SK-N-SH (cell line): ENCODE measurements around the gene STX18. TPM values are rescaled to one million over a fixed set of nuclear protein-coding genes. Genes with fewer than 3 reads are reported as not detected.

ENCODE experiments used
- CTCF ChIA-PET: fragments of 300-600, 350-600 bp; formaldehyde crosslinking; extraction: SDS; loops from one replicate; lab custom pipeline; 2021; lab: Yijun Ruan, JAX
- POLR2A ChIA-PET: fragments of 350-600 bp; sonication (Branson Sonifier 250); formaldehyde crosslinking; extraction: SDS; loops from one replicate; lab custom pipeline; 2020; ENCODE audit warnings: antibody characterized with exemption, inconsistent platforms; lab: Yijun Ruan, JAX
- DNase-seq: peaks from one replicate; pipeline ENCODE4 v3.0.0; 2012
- H2AFZ ChIP-seq: fragments of 200-600 bp; sonication (generic); 2 replicates; pipeline ENCODE4 v1.8.1; 2016; ENCODE audit warnings: antibody characterized with exemption, mild to moderate bottlenecking, low read depth
- H3F3A ChIP-seq: fragments of 200-600 bp; sonication (generic); replicated peaks from 2 replicates; pipeline ENCODE3; 2016; ENCODE audit warnings: antibody characterized with exemption, mild to moderate bottlenecking; ENCODE audit not compliant: insufficient read depth
- H3K27ac ChIP-seq, 2 experiments: fragments of 200-500 bp in 1 of 2; fragments of 200-600 bp in 1 of 2; sonication (Bioruptor generic) in 1 of 2; sonication (generic), shearing (Covaris generic) in 1 of 2; 2 replicates each; pipeline versions ENCODE4 v1.5.1 to v1.6.1; 2014 to 2016; ENCODE audit warnings: low read depth in 2 of 2, inconsistent platforms in 1 of 2, low read length in 1 of 2, mild to moderate bottlenecking in 1 of 2, mixed read lengths in 1 of 2
- H3K27me3 ChIP-seq: fragments of 200-600 bp; sonication (generic), shearing (Covaris generic); 2 replicates; pipeline ENCODE4 v1.6.1; 2016; ENCODE audit warnings: mixed run types; ENCODE audit not compliant: insufficient read depth
- H3K36me3 ChIP-seq, 2 experiments: fragments of 200-500 bp in 1 of 2; fragments of 200-600 bp in 1 of 2; sonication (Bioruptor generic) in 1 of 2; sonication (generic) in 1 of 2; replicated peaks in 1 of 2; 2 replicates each; pipeline versions ENCODE3 to v1.5.1; 2014 to 2016; ENCODE audit warnings: low read length in 1 of 2, mild to moderate bottlenecking in 1 of 2; ENCODE audit not compliant: insufficient read depth in 2 of 2, control insufficient read depth in 1 of 2
- H3K4me1 ChIP-seq, 2 experiments: fragments of 200-500 bp in 1 of 2; fragments of 200-600 bp in 1 of 2; sonication (Bioruptor generic) in 1 of 2; sonication (generic), shearing (Covaris generic) in 1 of 2; 2 replicates each; pipeline versions ENCODE4 v1.5.1 to v1.6.1; 2014 to 2016; ENCODE audit warnings: low read depth in 1 of 2, low read length in 1 of 2, mixed run types in 1 of 2; ENCODE audit not compliant: insufficient read depth in 2 of 2, control insufficient read depth in 1 of 2
- H3K4me2 ChIP-seq: fragments of 200-600 bp; sonication (generic), shearing (Covaris generic); 2 replicates; pipeline ENCODE4 v1.6.1; 2017; ENCODE audit warnings: mixed run types
- H3K4me3 ChIP-seq, 2 experiments: fragments of 200-500 bp in 1 of 2; fragments of 200-600 bp in 1 of 2; sonication (Bioruptor generic) in 1 of 2; sonication (generic), shearing (Covaris generic) in 1 of 2; 2 replicates each; pipeline versions ENCODE4 v1.5.1 to v1.8.1; 2014 to 2016; ENCODE audit warnings: low read depth in 2 of 2, inconsistent platforms in 1 of 2, low read length in 1 of 2, mild to moderate bottlenecking in 1 of 2, mixed read lengths in 1 of 2, moderate library complexity in 1 of 2
- H3K79me2 ChIP-seq: fragments of 200-600 bp; sonication (generic); 2 replicates; pipeline ENCODE4 v1.8.1; 2017; ENCODE audit warnings: mild to moderate bottlenecking; ENCODE audit not compliant: insufficient read depth
- H3K9ac ChIP-seq: fragments of 200-600 bp; sonication (generic); 2 replicates; pipeline ENCODE4 v1.6.1; 2017; ENCODE audit warnings: mixed run types
- H3K9me2 ChIP-seq: fragments of 200-600 bp; sonication (generic); 2 replicates; pipeline ENCODE4 v1.6.1; 2017; ENCODE audit warnings: mixed run types
- H3K9me3 ChIP-seq: fragments of 200-600 bp; sonication (generic); 2 replicates; pipeline ENCODE4 v1.6.1; 2017; ENCODE audit warnings: mixed run types, mild to moderate bottlenecking, moderate library complexity
- H4K20me1 ChIP-seq: fragments of 200-600 bp; sonication (generic); 2 replicates; pipeline ENCODE4 v1.6.1; 2017; ENCODE audit warnings: mild to moderate bottlenecking, mixed run types; ENCODE audit not compliant: insufficient read depth
- CHD2 ChIP-seq: fragments of 150-350 bp; IDR thresholded peaks from 2 replicates; pipeline ENCODE4 v1.6.1; 2018; ENCODE audit warnings: low read length; ENCODE audit not compliant: partially characterized antibody
- CTCF ChIP-seq: fragments of 200-600 bp; sonication (generic); IDR thresholded peaks from 2 replicates; pipeline ENCODE4 v1.6.1; 2017; ENCODE audit warnings: antibody characterized with exemption, mild to moderate bottlenecking, moderate library complexity
- FOSL2 ChIP-seq: IDR thresholded peaks from 2 replicates; pipeline ENCODE4 v1.4.0; 2012; ENCODE audit warnings: low read depth, mild to moderate bottlenecking, moderate library complexity, borderline replicate concordance
- FOXJ3 ChIP-seq: sonication (generic); formaldehyde crosslinking; IDR thresholded peaks from 2 replicates; pipeline ENCODE4 v1.5.1; 2020; ENCODE audit warnings: mild to moderate bottlenecking, missing genetic modification reagents
- FOXM1 ChIP-seq: IDR thresholded peaks from 2 replicates; pipeline ENCODE4 v1.4.0; 2012; ENCODE audit warnings: low read depth, mild to moderate bottlenecking
- GABPA ChIP-seq: IDR thresholded peaks from 2 replicates; pipeline ENCODE4 v1.4.0; 2012; ENCODE audit warnings: low read depth, mild to moderate bottlenecking
- GATA2 ChIP-seq: sonication (generic); formaldehyde crosslinking; IDR thresholded peaks from 2 replicates; pipeline ENCODE4 v1.5.0; 2020; ENCODE audit warnings: mild to moderate bottlenecking, missing genetic modification reagents
- MAX ChIP-seq: IDR thresholded peaks from 2 replicates; pipeline ENCODE4 v1.4.0; 2012; ENCODE audit warnings: low read depth
- MEF2A ChIP-seq: IDR thresholded peaks from 2 replicates; pipeline ENCODE4 v1.4.0; 2012; ENCODE audit warnings: low read depth, borderline replicate concordance
- MXI1 ChIP-seq: IDR thresholded peaks from 2 replicates; pipeline ENCODE4 v1.6.1; 2012; ENCODE audit warnings: mild to moderate bottlenecking, low read depth, low read length, improper control_type of control experiment
- NFIC ChIP-seq: IDR thresholded peaks from 2 replicates; pipeline ENCODE4 v1.4.0; 2012; ENCODE audit warnings: borderline replicate concordance
- NRF1 ChIP-seq: IDR thresholded peaks from 2 replicates; pipeline ENCODE4 v1.6.1; 2012; ENCODE audit warnings: low read depth, mild to moderate bottlenecking, low read length
- RXRA ChIP-seq: IDR thresholded peaks from 2 replicates; pipeline ENCODE4 v1.4.0; 2012; ENCODE audit warnings: low read depth, mild to moderate bottlenecking, borderline replicate concordance
- TAF1 ChIP-seq: IDR thresholded peaks from 2 replicates; pipeline ENCODE4 v1.6.1; 2012; ENCODE audit warnings: low read depth, mild to moderate bottlenecking, low read length, moderate library complexity, borderline replicate concordance
- TCF12 ChIP-seq: IDR thresholded peaks from 2 replicates; pipeline ENCODE4 v1.4.0; 2012
- TEAD4 ChIP-seq: IDR thresholded peaks from 2 replicates; pipeline ENCODE4 v1.4.0; 2012; ENCODE audit warnings: mild to moderate bottlenecking, borderline replicate concordance; ENCODE audit not compliant: insufficient read depth
- YY1 ChIP-seq: IDR thresholded peaks from 2 replicates; pipeline ENCODE4 v1.4.0; 2012; ENCODE audit warnings: low read depth, mild to moderate bottlenecking
- whole genome bisulfite sequencing: methylation state at CpG from one replicate; pipeline ENCODE4 v1.1.6; 2017; ENCODE audit warnings: low lambda C conversion rate; 5-methylcytosine and 5-hydroxymethylcytosine counted together
- polyA plus RNA-seq, 3 experiments: library from polyadenylated mRNA; depleted of rRNA; stranded (reverse); fragments of >200 nt; gene quantifications; 2 replicates each; pipeline ENCODE4 v1.2.3, GENCODE V29; 2012

The STX18 gene
- polyA plus RNA-seq, 1 of the 3 experiments (the other 2 are of a cell fraction), result 17.3 TPM

- POLR2A ChIA-PET, result no interaction called here
- DNase-seq, result no peak
- no peaks in the 10 kb centered on the region for H3K9me3 ChIP-seq
These were observed 126.6 kb downstream of the STX18 start for GRCh38 chr4:4415107-4415805.

GRCh38 chr4:4413806-4414205 is 128.0 kb downstream of the STX18 start:
- Histone ChIP-seq H3F3A (no peaks in the 10 kb centered on the region), H3K36me3 (peaks cover 0 to 12% of the 10 kb centered on the region in 2 experiments), H3K4me2 (no peak overlapping the region), H3K9ac (no peak overlapping the region), H3K9me3 (no peaks in the 10 kb centered on the region), H3K9me2 (no peaks in the 10 kb centered on the region), H3K27ac (no peak overlapping the region), H3K79me2 (no peaks in the 10 kb centered on the region), H4K20me1 (no peaks in the 10 kb centered on the region), H2AFZ (no peak overlapping the region), H3K27me3 (no peaks in the 10 kb centered on the region), H3K4me1 (no peaks in the 10 kb centered on the region; a peak in 1 of 4 replicates), H3K4me3 (no peak overlapping the region)
- CTCF ChIA-PET, result interaction anchor here (1.1 kb wide), 1 partner anchor 68 kb away, joined by 5 read pairs; no protein-coding TSS in a partner anchor
- no peak for TF ChIP-seq YY1
- TF ChIP-seq CHD2, result no peak
- no peak for TF ChIP-seq FOSL2
- no peak for TF ChIP-seq FOXJ3 (CRISPR knock-in tag)
- TF ChIP-seq TEAD4, result no peak
- no peak for TF ChIP-seq GATA2 (CRISPR knock-in tag)
- TF ChIP-seq FOXM1, result no peak
- TF ChIP-seq MAX, result no peak
- DNase-seq, result no peak
- 98% methylated on average over 4 of the region's 7 CpGs for WGBS
- POLR2A ChIA-PET, result no interaction called here

More at GRCh38 chr4:4415107-4415805, 126.6 kb downstream of the STX18 start:
- TF ChIP-seq NRF1 (no peak), TEAD4 (no peak)
- TF ChIP-seq, all 33 proteins: peak for 0
- no peak overlapping the region for H3K9ac ChIP-seq
- no peaks in the 10 kb centered on the region for H3K79me2 ChIP-seq
- no peaks in the 10 kb centered on the region; a peak in 1 of 4 replicates for H3K4me1 ChIP-seq
- H3K27me3 ChIP-seq, result no peaks in the 10 kb centered on the region
- H2AFZ ChIP-seq, result no peak overlapping the region
- H3F3A ChIP-seq, result no peaks in the 10 kb centered on the region
- H3K9me2 ChIP-seq, result no peaks in the 10 kb centered on the region
- peaks cover 0 to 27% of the 10 kb centered on the region in 2 experiments for H3K36me3 ChIP-seq
- H3K4me3 ChIP-seq, result no peak overlapping the region
- CTCF ChIA-PET, result interaction anchor here (1.6 kb wide), 1 partner anchor 40 kb away, joined by 3 read pairs; no protein-coding TSS in a partner anchor
- no peak overlapping the region for H3K4me2 ChIP-seq
- 98% methylated on average over 5 of the region's 19 CpGs for WGBS
- no peak overlapping the region for H3K27ac ChIP-seq
- H4K20me1 ChIP-seq, result no peaks in the 10 kb centered on the region

- 96% methylated on average over 10 of the region's 10 CpGs for WGBS
- CTCF ChIA-PET, result interaction anchor here (1.0 to 1.1 kb wide), 2 partner anchors 14 to 68 kb away, joined by 3 to 5 read pairs; no protein-coding TSS in a partner anchor
- no peaks in the 10 kb centered on the region; a peak in 1 of 4 replicates for H3K4me1 ChIP-seq
- H3K27me3 ChIP-seq, result no peaks in the 10 kb centered on the region
- H2AFZ ChIP-seq, result no peak overlapping the region
- H3K79me2 ChIP-seq, result no peaks in the 10 kb centered on the region
- H3K9me2 ChIP-seq, result no peaks in the 10 kb centered on the region
- H3K4me2 ChIP-seq, result no peak overlapping the region
- no peaks in the 10 kb centered on the region for H3F3A ChIP-seq
- no peak overlapping the region for H3K4me3 ChIP-seq
- H3K36me3 ChIP-seq, result peaks cover 0 to 8% of the 10 kb centered on the region in 2 experiments
- POLR2A ChIA-PET, result no interaction called here
- no peak overlapping the region for H3K27ac ChIP-seq
- no peaks in the 10 kb centered on the region for H4K20me1 ChIP-seq
- no peak overlapping the region for H3K9ac ChIP-seq
- no peaks in the 10 kb centered on the region for H3K9me3 ChIP-seq
- no peak for DNase-seq
- TF ChIP-seq TCF12, result no peak
- TF ChIP-seq NFIC, result no peak
- no peak for TF ChIP-seq YY1
- TF ChIP-seq TAF1, result no peak
- TF ChIP-seq MEF2A, result no peak
- TF ChIP-seq RXRA, result no peak
- no peak for TF ChIP-seq GABPA
- TF ChIP-seq MXI1, result no peak
- no peak for TF ChIP-seq CTCF
These were observed 128.5 kb downstream of the STX18 start for GRCh38 chr4:4413373-4413725.
